Thyroid gland (tissue), 4 donors: ENCODE results near the gene CHP1.

Experiments
- CTCF ChIP-seq, 6 experiments: fragments of 200-600 bp in 3 of 6; fragments of 450-650 bp in 3 of 6; sonication (generic) in 3 of 6; IDR thresholded peaks; one replicate each; pipeline ENCODE4 v1.5.1; 2016 to 2019; ENCODE audit warnings: antibody characterized with exemption in 6 of 6, mild to moderate bottlenecking in 2 of 6, inconsistent platforms in 1 of 6, moderate library complexity in 1 of 6
- POLR2A ChIP-seq, 2 donors: fragments of 450-650 bp; IDR thresholded peaks; one replicate each; pipeline ENCODE4 v1.6.1; 2017; ENCODE audit warnings: antibody characterized with exemption in 2 of 2, mild to moderate bottlenecking in 2 of 2, moderate library complexity in 1 of 2

- TF ChIP-seq CTCF (IDR thresholded peaks at IDR 0.05) (no peak), POLR2A (IDR thresholded peaks at IDR 0.05) (no peak)
Observed at GRCh38 chr15:41269887-41270286, 38.8 kb downstream of the CHP1 start.
